K562 (cell line): ENCODE measurements around the gene ZFP64. TPM values are rescaled to one million over a fixed set of nuclear protein-coding genes. Genes with fewer than 3 reads are reported as not detected.

Experiments used
- ATAC-seq: fragments of 200-7000 bp; cut with Tn5 transposase; 3 replicates; pipeline ENCODE4 v1.9.1; 2020; ENCODE audit warnings: moderate library complexity
- BruUV-seq: library from RNA; stranded (reverse); fragments of 400-500 nt; replicated peaks from 2 replicates; lab custom pipeline; 2021; lab: Mats Ljungman, UMichigan
- CTCF ChIA-PET: fragments of 300-600 bp; formaldehyde crosslinking; extraction: SDS; loops from one replicate; lab custom pipeline; 2021; ENCODE audit warnings: low intra/inter-chr PET ratio; lab: Yijun Ruan, JAX
- POLR2A ChIA-PET: fragments of 300-600, 350-650 bp; sonication (Branson Sonifier 250); formaldehyde crosslinking; extraction: SDS; loops from one replicate; lab custom pipeline; 2021; ENCODE audit warnings: antibody characterized with exemption, inconsistent platforms; lab: Yijun Ruan, JAX
- DNase-seq, 4 experiments: peaks; one replicate each; pipeline versions ENCODE4 v3.0.0 to v3.0.0-alpha.2; 2011 to 2018; ENCODE audit warnings: low spot score in 3 of 4, mixed read lengths in 3 of 4; ENCODE audit errors: extremely low read depth in 1 of 4
- FAIRE-seq: peaks from 2 replicates; lab custom pipeline; 2011; peaks lifted over from hg19 to GRCh38; lab: Jason Lieb, UNC
- H2AFZ ChIP-seq: 2 replicates; pipeline ENCODE4 v1.6.0; 2011; ENCODE audit warnings: low read depth, low read length, control low read depth, inconsistent platforms
- H3K27ac ChIP-seq: fragments of 200-600 bp; 3 replicates; pipeline ENCODE4 v1.8.0; 2011; ENCODE audit warnings: low read depth, mild to moderate bottlenecking, control low read depth, inconsistent platforms, low read length, moderate library complexity, mixed read lengths; ENCODE audit errors: extremely low read depth
- H3K27me3 ChIP-seq, 2 experiments: fragments of 300-600 bp in 1 of 2; 2 replicates in 1 of 2; 3 replicates in 1 of 2; pipeline versions ENCODE4 v1.6.0 to v1.8.0; 2011; ENCODE audit warnings: inconsistent platforms in 2 of 2, low read length in 2 of 2, mild to moderate bottlenecking in 1 of 2, mixed read lengths in 1 of 2, moderate library complexity in 1 of 2; ENCODE audit not compliant: control insufficient read depth in 2 of 2, insufficient read depth in 2 of 2
- H3K36me3 ChIP-seq: fragments of 300-600 bp; 3 replicates; pipeline ENCODE4 v1.8.0; 2011; ENCODE audit warnings: mild to moderate bottlenecking, low read length, inconsistent platforms; ENCODE audit not compliant: control insufficient read depth, insufficient read depth
- H3K4me1 ChIP-seq, 2 experiments: fragments of 200-600 bp in 1 of 2; replicated peaks in 1 of 2; 2 replicates in 1 of 2; 3 replicates in 1 of 2; pipeline versions ENCODE4 v1.5.1 to v1.8.0; 2011; ENCODE audit warnings: inconsistent platforms in 2 of 2, low read length in 2 of 2, mild to moderate bottlenecking in 1 of 2, mixed read lengths in 1 of 2, moderate library complexity in 1 of 2; ENCODE audit not compliant: control insufficient read depth in 2 of 2, insufficient read depth in 2 of 2
- H3K4me2 ChIP-seq: 2 replicates; pipeline ENCODE4 v1.6.1; 2011; ENCODE audit warnings: low read length, control low read depth, inconsistent platforms, mixed read lengths; ENCODE audit not compliant: insufficient read depth
- H3K4me3 ChIP-seq: fragments of 200-600 bp; sonication (generic), shearing (Covaris generic); 2 replicates; pipeline ENCODE4 v1.5.1; 2016; ENCODE audit warnings: control low read depth, inconsistent platforms
- H3K79me2 ChIP-seq: fragments of 200-600 bp; 3 replicates; pipeline ENCODE4 v1.8.0; 2011; ENCODE audit warnings: low read length, inconsistent platforms; ENCODE audit not compliant: control insufficient read depth, insufficient read depth
- H3K9ac ChIP-seq, 2 experiments: 2 replicates each; pipeline versions ENCODE4 v1.6.0 to v1.6.1; 2011; ENCODE audit warnings: low read depth in 2 of 2, low read length in 2 of 2, control low read depth in 1 of 2, inconsistent platforms in 1 of 2, mild to moderate bottlenecking in 1 of 2, mixed read lengths in 1 of 2; ENCODE audit not compliant: insufficient read depth in 1 of 2
- H3K9me1 ChIP-seq: one replicate; pipeline ENCODE4 v1.6.0; 2011; ENCODE audit warnings: inconsistent platforms, mild to moderate bottlenecking, low read length, moderate library complexity; ENCODE audit not compliant: control insufficient read depth, insufficient read depth
- H3K9me3 ChIP-seq: replicated peaks from 2 replicates; pipeline ENCODE4 v1.5.1; 2011; ENCODE audit warnings: low read depth, low read length, inconsistent platforms; ENCODE audit not compliant: control insufficient read depth, insufficient read depth
- H4K20me1 ChIP-seq: replicated peaks from 2 replicates; pipeline ENCODE4 v1.6.1; 2011; ENCODE audit warnings: low read length, inconsistent platforms, mixed read lengths; ENCODE audit not compliant: control insufficient read depth, insufficient read depth
- ADNP ChIP-seq: fragments of 200-800 bp; sonication (Bioruptor generic); IDR thresholded peaks from 2 replicates; pipeline ENCODE4 v1.6.1; 2016; ENCODE audit warnings: missing genetic modification characterization, missing compliant biosample characterization
- GATAD2B ChIP-seq: fragments of 450-650 bp; IDR thresholded peaks from 2 replicates; pipeline ENCODE4 v1.6.1; 2017; ENCODE audit warnings: mild to moderate bottlenecking, borderline replicate concordance
- ILK ChIP-seq: fragments of 450-650 bp; IDR thresholded peaks from 2 replicates; pipeline ENCODE4 v1.6.1; 2016; ENCODE audit warnings: missing genetic modification characterization, low read depth, mild to moderate bottlenecking, missing compliant biosample characterization, moderate library complexity, borderline replicate concordance
- JUNB ChIP-seq: fragments of 450-650 bp; formaldehyde crosslinking; conservative IDR thresholded peaks from 2 replicates; pipeline ENCODE4 v1.4.0; 2020; ENCODE audit warnings: mild to moderate bottlenecking
- KDM4B ChIP-seq, 2 experiments: fragments of 450-650 bp in 1 of 2; sonication (generic) in 1 of 2; IDR thresholded peaks; 2 replicates each; pipeline ENCODE4 v1.6.1; 2016 to 2017; ENCODE audit warnings: borderline replicate concordance in 2 of 2, antibody characterized with exemption in 1 of 2, low read depth in 1 of 2, mild to moderate bottlenecking in 1 of 2
- KLF16 ChIP-seq: IDR thresholded peaks from 2 replicates; pipeline ENCODE4 v1.6.1; 2016; ENCODE audit warnings: antibody characterized with exemption
- NR1H2 ChIP-seq: sonication (generic); formaldehyde crosslinking; IDR thresholded peaks from 2 replicates; pipeline ENCODE4 v1.4.0; 2020; ENCODE audit warnings: mild to moderate bottlenecking, missing genetic modification reagents
- TAF1 ChIP-seq: IDR thresholded peaks from 2 replicates; pipeline ENCODE4 v1.6.1; 2011; ENCODE audit warnings: mild to moderate bottlenecking, low read length, moderate library complexity; ENCODE audit not compliant: insufficient read depth, control insufficient read depth, severe bottlenecking; ENCODE audit errors: extremely low read depth
- ZBTB8A ChIP-seq: fragments of 450-650 bp; IDR thresholded peaks from 2 replicates; pipeline ENCODE4 v1.6.1; 2018; ENCODE audit warnings: mild to moderate bottlenecking, moderate library complexity; ENCODE audit not compliant: partially characterized antibody
- ZNF311 ChIP-seq: fragments of 250-450 bp; sonication (Bioruptor Pico); IDR thresholded peaks from 2 replicates; pipeline ENCODE4 v1.4.0; 2020; ENCODE audit warnings: mild to moderate bottlenecking, moderate library complexity
- ZNF445 ChIP-seq: fragments of 250-450 bp; sonication (Bioruptor Pico); IDR thresholded peaks from 2 replicates; pipeline ENCODE4 v1.4.0; 2020; ENCODE audit warnings: low read depth, mild to moderate bottlenecking, moderate library complexity
- ZNF551 ChIP-seq: fragments of 250-450 bp; sonication (Bioruptor Pico); IDR thresholded peaks from 2 replicates; pipeline ENCODE4 v1.5.0; 2021; ENCODE audit warnings: mild to moderate bottlenecking, moderate library complexity
- WGBS: fragments of 100-300 bp; shearing (Covaris generic); methylation state at CpG from one replicate; pipeline ENCODE4 v1.1.6; 2016; ENCODE audit warnings: low coverage, mixed read lengths; ENCODE audit not compliant: insufficient coverage; ENCODE audit errors: missing lambda C conversion rate; 5-methylcytosine and 5-hydroxymethylcytosine counted together
- in situ Hi-C: fragments of 300-500 bp; cut with MboI; formaldehyde crosslinking; loops from 4 replicates; pipeline ENCODE4 v1.15.0; 2018; ENCODE audit warnings: inconsistent platforms, mixed read lengths
- intact Hi-C: fragments of 100-400 bp; cut with micrococcal nuclease; formaldehyde crosslinking; loops from 2 replicates; pipeline ENCODE4 v1.14.2; 2022
- polyA plus RNA-seq, 8 experiments: library from polyadenylated mRNA; depleted of rRNA in 4 of 8; stranded (reverse) in 5 of 8; unstranded in 3 of 8; fragments of >200 nt; fragmentation: Nextera tagmentation in 2 of 8; fragmentation: Illumina TruSeq in 1 of 8; extraction: Ambion mirVana in 2 of 8; extraction: Trizol in 1 of 8; gene quantifications; 2 replicates each; pipeline versions ENCODE4 v1.2.1 to v1.2.3, GENCODE V29; 2011 to 2014; ENCODE audit warnings: inconsistent platforms in 1 of 8, missing spikeins in 1 of 8
- total RNA-seq, 7 experiments: library from RNA; depleted of rRNA in 6 of 7; stranded (reverse); fragments of >200 nt in 6 of 7; fragmentation: Illumina TruSeq in 2 of 7; extraction: Trizol in 2 of 7; gene quantifications; 2 replicates each; pipeline versions ENCODE4 v1.2.1 to v1.2.3, GENCODE V29; 2011 to 2021; ENCODE audit warnings: low replicate concordance in 1 of 7
- TF ChIP-seq, protein P1 (sequence below), 3 experiments: fragments of 200-800 bp in 1 of 3; fragments of 250-450 bp in 1 of 3; fragments of 450-650 bp in 1 of 3; sonication (Bioruptor Pico) in 1 of 3; sonication (Bioruptor generic) in 1 of 3; formaldehyde crosslinking in 1 of 3; IDR thresholded peaks; 2 replicates each; pipeline versions ENCODE4 v1.6.1 to v1.8.0; 2016 to 2022; ENCODE audit warnings: mild to moderate bottlenecking in 2 of 3, missing genetic modification characterization in 2 of 3, missing compliant biosample characterization in 1 of 3, moderate library complexity in 1 of 3
- TF ChIP-seq, protein P2 (sequence below): fragments of 450-650 bp; formaldehyde crosslinking; IDR thresholded peaks from 2 replicates; pipeline ENCODE4 v1.4.0; 2022; ENCODE audit warnings: mild to moderate bottlenecking, moderate library complexity

Gene ZFP64
- total and polyA plus RNA-seq, 9 of the 15 experiments (the other 6 are each of a cell fraction or from before 2014, with no cell fraction given) = 1.4 to 13.4 (median 7.0) TPM

DNA sequence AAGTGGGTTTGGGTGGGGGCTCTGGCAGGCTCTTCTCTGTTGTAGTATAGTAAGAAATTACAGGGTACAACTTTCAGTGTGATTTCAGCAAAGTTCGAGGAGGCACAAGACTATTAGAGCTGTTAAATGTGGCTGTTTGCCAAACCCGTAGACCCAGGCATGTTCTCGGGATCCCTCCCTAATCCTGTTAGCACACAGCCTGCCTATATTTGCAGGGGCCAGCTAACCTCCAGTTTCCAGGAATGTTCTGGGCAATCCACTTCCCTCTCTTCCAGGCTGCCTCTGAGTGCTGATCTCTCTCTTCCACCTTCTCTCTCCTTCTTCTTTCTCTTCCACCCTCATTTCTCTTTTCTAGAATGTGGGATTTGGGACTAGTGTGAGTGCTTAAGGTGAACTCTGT is 34.8 kb upstream of the ZFP64 start:
- Histone ChIP-seq H3K9me1 (no peaks in the 10 kb centered on the region), H3K9ac (no peak overlapping the region), H2AFZ (no peak overlapping the region), H3K27me3 (no peaks in the 10 kb centered on the region), H3K27ac (no peak overlapping the region), H3K4me3 (no peak overlapping the region), H4K20me1 (no peaks in the 10 kb centered on the region), H3K79me2 (no peaks in the 10 kb centered on the region), H3K4me1 (no peaks in the 10 kb centered on the region), H3K36me3 (peaks cover 2% of the 10 kb centered on the region; the same call in 1 of the 3 replicates), H3K4me2 (no peak overlapping the region), H3K9me3 (no peaks in the 10 kb centered on the region)
- no TSS peak for BruUV-seq
- no peak for TF ChIP-seq KLF16
- TF ChIP-seq ILK (tag) = no peak
- TF ChIP-seq ZNF445 (CRISPR knock-in tag) = no peak
- TF ChIP-seq, protein P1, sequence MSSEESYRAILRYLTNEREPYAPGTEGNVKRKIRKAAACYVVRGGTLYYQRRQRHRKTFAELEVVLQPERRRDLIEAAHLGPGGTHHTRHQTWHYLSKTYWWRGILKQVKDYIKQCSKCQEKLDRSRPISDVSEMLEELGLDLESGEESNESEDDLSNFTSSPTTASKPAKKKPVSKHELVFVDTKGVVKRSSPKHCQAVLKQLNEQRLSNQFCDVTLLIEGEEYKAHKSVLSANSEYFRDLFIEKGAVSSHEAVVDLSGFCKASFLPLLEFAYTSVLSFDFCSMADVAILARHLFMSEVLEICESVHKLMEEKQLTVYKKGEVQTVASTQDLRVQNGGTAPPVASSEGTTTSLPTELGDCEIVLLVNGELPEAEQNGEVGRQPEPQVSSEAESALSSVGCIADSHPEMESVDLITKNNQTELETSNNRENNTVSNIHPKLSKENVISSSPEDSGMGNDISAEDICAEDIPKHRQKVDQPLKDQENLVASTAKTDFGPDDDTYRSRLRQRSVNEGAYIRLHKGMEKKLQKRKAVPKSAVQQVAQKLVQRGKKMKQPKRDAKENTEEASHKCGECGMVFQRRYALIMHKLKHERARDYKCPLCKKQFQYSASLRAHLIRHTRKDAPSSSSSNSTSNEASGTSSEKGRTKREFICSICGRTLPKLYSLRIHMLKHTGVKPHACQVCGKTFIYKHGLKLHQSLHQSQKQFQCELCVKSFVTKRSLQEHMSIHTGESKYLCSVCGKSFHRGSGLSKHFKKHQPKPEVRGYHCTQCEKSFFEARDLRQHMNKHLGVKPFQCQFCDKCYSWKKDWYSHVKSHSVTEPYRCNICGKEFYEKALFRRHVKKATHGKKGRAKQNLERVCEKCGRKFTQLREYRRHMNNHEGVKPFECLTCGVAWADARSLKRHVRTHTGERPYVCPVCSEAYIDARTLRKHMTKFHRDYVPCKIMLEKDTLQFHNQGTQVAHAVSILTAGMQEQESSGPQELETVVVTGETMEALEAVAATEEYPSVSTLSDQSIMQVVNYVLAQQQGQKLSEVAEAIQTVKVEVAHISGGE (CRISPR knock-in tag; IDR thresholded peaks at IDR 0.05) = no peak
- TF ChIP-seq ZBTB8A = no peak
- TF ChIP-seq ZNF551 = no peak
- no peak for TF ChIP-seq KDM4B (IDR thresholded peaks at IDR 0.05; ENCODE audit: borderline replicate concordance in 2 of 2, low read depth in 1 of 2)
- TF ChIP-seq ADNP = no peak
- no peak for TF ChIP-seq JUNB (CRISPR knock-in tag)
- no peak for TF ChIP-seq ZNF311 (CRISPR knock-in tag)
- no peak for TF ChIP-seq NR1H2 (CRISPR knock-in tag)
- TF ChIP-seq GATAD2B = no peak
- no peak for TF ChIP-seq TAF1
- TF ChIP-seq, protein P2, sequence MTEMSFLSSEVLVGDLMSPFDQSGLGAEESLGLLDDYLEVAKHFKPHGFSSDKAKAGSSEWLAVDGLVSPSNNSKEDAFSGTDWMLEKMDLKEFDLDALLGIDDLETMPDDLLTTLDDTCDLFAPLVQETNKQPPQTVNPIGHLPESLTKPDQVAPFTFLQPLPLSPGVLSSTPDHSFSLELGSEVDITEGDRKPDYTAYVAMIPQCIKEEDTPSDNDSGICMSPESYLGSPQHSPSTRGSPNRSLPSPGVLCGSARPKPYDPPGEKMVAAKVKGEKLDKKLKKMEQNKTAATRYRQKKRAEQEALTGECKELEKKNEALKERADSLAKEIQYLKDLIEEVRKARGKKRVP (CRISPR knock-in tag) = no peak
- POLR2A ChIA-PET = no interaction called here
- in situ Hi-C loops = no loop called here
- intact Hi-C loops = no loop called here
- FAIRE-seq (no peak), ATAC-seq (no peak), DNase-seq (no peak)
- WGBS = 37% methylated on average over 3 of the region's 3 CpGs
- CTCF ChIA-PET = no interaction called here
